HEK293 (cell line): ENCODE measurements around the gene DLGAP5.
A peak's percentile ranks its signal among the peaks of the same experiment; 100 is the strongest.

ENCODE experiments used
- CTCF ChIA-PET: fragments of 350-600 bp; formaldehyde crosslinking; extraction: SDS; loops from one replicate; lab custom pipeline; 2021; ENCODE audit warnings: antibody characterized with exemption; lab: Yijun Ruan, JAX
- POLR2A ChIA-PET: fragments of 300-600 bp; formaldehyde crosslinking; extraction: SDS; loops from one replicate; lab custom pipeline; 2020; ENCODE audit warnings: antibody characterized with exemption, inconsistent platforms; lab: Yijun Ruan, JAX
- H3K27ac ChIP-seq: fragments of 200-500 bp; sonication (Bioruptor generic); 2 replicates; pipeline ENCODE4 v1.5.1; 2014; ENCODE audit warnings: low read depth, low read length, control low read depth, inconsistent platforms; ENCODE audit errors: extremely low read depth
- H3K36me3 ChIP-seq, 2 experiments: fragments of 200-500 bp in 1 of 2; sonication (Bioruptor generic) in 1 of 2; 1 replicate in 1 of 2; 2 replicates in 1 of 2; pipeline ENCODE4 v1.5.1; 2014 to 2017; ENCODE audit warnings: inconsistent platforms in 2 of 2, low read length in 2 of 2; ENCODE audit not compliant: control insufficient read depth in 2 of 2, insufficient read depth in 1 of 2
- H3K4me1 ChIP-seq: fragments of 200-500 bp; sonication (Bioruptor generic); 2 replicates; pipeline ENCODE4 v1.5.1; 2014; ENCODE audit warnings: mild to moderate bottlenecking, low read length, inconsistent platforms; ENCODE audit not compliant: control insufficient read depth, insufficient read depth
- H3K4me3 ChIP-seq: 2 replicates; pipeline ENCODE4 v1.5.1; 2011; ENCODE audit warnings: low read depth, mild to moderate bottlenecking, control low read depth, low read length, moderate library complexity
- H3K9me3 ChIP-seq: fragments of 200-500 bp; sonication (Bioruptor generic); 2 replicates; pipeline ENCODE4 v1.5.1; 2014; ENCODE audit warnings: low read depth, low read length, inconsistent platforms; ENCODE audit not compliant: control insufficient read depth, insufficient read depth
- KLF7 ChIP-seq: fragments of 450-650 bp; formaldehyde crosslinking; IDR thresholded peaks from 2 replicates; pipeline ENCODE4 v1.5.1; 2016; ENCODE audit warnings: missing biosample characterization, missing genetic modification characterization, borderline replicate concordance
- ZBTB21 ChIP-seq: fragments of 450-650 bp; formaldehyde crosslinking; IDR thresholded peaks from 2 replicates; pipeline ENCODE4 v1.5.1; 2017; ENCODE audit warnings: missing biosample characterization, missing genetic modification characterization
- ZFP41 ChIP-seq: fragments of 450-650 bp; formaldehyde crosslinking; IDR thresholded peaks from 2 replicates; pipeline ENCODE4 v1.5.1; 2016; ENCODE audit warnings: missing biosample characterization, missing genetic modification characterization, borderline replicate concordance
- ZNF16 ChIP-seq: fragments of 450-650 bp; formaldehyde crosslinking; IDR thresholded peaks from 2 replicates; pipeline ENCODE4 v1.5.1; 2016; ENCODE audit warnings: low read depth, missing biosample characterization, missing genetic modification characterization
- ZNF221 ChIP-seq: fragments of 450-650 bp; formaldehyde crosslinking; IDR thresholded peaks from 2 replicates; pipeline ENCODE4 v1.5.1; 2017; ENCODE audit warnings: missing biosample characterization, missing genetic modification characterization, borderline replicate concordance
- ZNF26 ChIP-seq: fragments of 450-650 bp; formaldehyde crosslinking; IDR thresholded peaks from 2 replicates; pipeline ENCODE4 v1.5.1; 2016; ENCODE audit warnings: missing biosample characterization, missing genetic modification characterization
- ZNF354C ChIP-seq: fragments of 450-650 bp; formaldehyde crosslinking; IDR thresholded peaks from 2 replicates; pipeline ENCODE4 v1.5.1; 2016; ENCODE audit warnings: missing biosample characterization, missing genetic modification characterization, low read depth, borderline replicate concordance
- ZNF416 ChIP-seq: fragments of 450-650 bp; formaldehyde crosslinking; IDR thresholded peaks from 2 replicates; pipeline ENCODE4 v1.5.1; 2016; ENCODE audit warnings: missing biosample characterization, missing genetic modification characterization
- ZNF473 ChIP-seq: fragments of 450-650 bp; formaldehyde crosslinking; IDR thresholded peaks from 2 replicates; pipeline ENCODE4 v1.5.1; 2017; ENCODE audit warnings: missing biosample characterization, missing genetic modification characterization
- ZNF510 ChIP-seq: fragments of 450-650 bp; formaldehyde crosslinking; IDR thresholded peaks from 2 replicates; pipeline ENCODE4 v1.5.1; 2018; ENCODE audit warnings: mild to moderate bottlenecking, missing genetic modification characterization, missing biosample characterization; ENCODE audit not compliant: insufficient replicate concordance
- ZNF518A ChIP-seq: fragments of 450-650 bp; formaldehyde crosslinking; conservative IDR thresholded peaks from 2 replicates; pipeline ENCODE4 v1.5.1; 2016; ENCODE audit warnings: low read depth, missing biosample characterization, missing genetic modification characterization
- ZNF555 ChIP-seq: fragments of 450-650 bp; formaldehyde crosslinking; conservative IDR thresholded peaks from 2 replicates; pipeline ENCODE4 v1.5.1; 2017; ENCODE audit warnings: missing biosample characterization, mild to moderate bottlenecking, missing genetic modification characterization, inconsistent platforms
- ZNF560 ChIP-seq: fragments of 450-650 bp; formaldehyde crosslinking; IDR thresholded peaks from 2 replicates; pipeline ENCODE4 v1.5.1; 2017; ENCODE audit warnings: missing biosample characterization, missing genetic modification characterization, borderline replicate concordance
- ZNF600 ChIP-seq: fragments of 450-650 bp; formaldehyde crosslinking; IDR thresholded peaks from 2 replicates; pipeline ENCODE4 v1.5.1; 2016; ENCODE audit warnings: missing biosample characterization, missing genetic modification characterization
- ZNF623 ChIP-seq: fragments of 450-650 bp; formaldehyde crosslinking; IDR thresholded peaks from 2 replicates; pipeline ENCODE4 v1.5.1; 2016; ENCODE audit warnings: missing biosample characterization, missing genetic modification characterization
- ZNF654 ChIP-seq: fragments of 450-650 bp; formaldehyde crosslinking; IDR thresholded peaks from 2 replicates; pipeline ENCODE4 v1.5.1; 2016; ENCODE audit warnings: low read depth, missing biosample characterization, missing genetic modification characterization
- ZNF660 ChIP-seq: fragments of 450-650 bp; IDR thresholded peaks from 2 replicates; pipeline ENCODE4 v1.5.1; 2018; ENCODE audit warnings: missing biosample characterization, mild to moderate bottlenecking, missing genetic modification characterization
- ZNF692 ChIP-seq: fragments of 450-650 bp; formaldehyde crosslinking; IDR thresholded peaks from 2 replicates; pipeline ENCODE4 v1.5.1; 2016; ENCODE audit warnings: missing biosample characterization, missing genetic modification characterization
- TF ChIP-seq, protein P1 (sequence below): fragments of 450-650 bp; formaldehyde crosslinking; IDR thresholded peaks from 2 replicates; pipeline ENCODE4 v1.5.1; 2017; ENCODE audit warnings: missing biosample characterization, missing genetic modification characterization
- TF ChIP-seq, protein P2 (sequence below): fragments of 450-650 bp; formaldehyde crosslinking; IDR thresholded peaks from 2 replicates; pipeline ENCODE4 v1.5.1; 2017; ENCODE audit warnings: missing biosample characterization, missing genetic modification characterization
- TF ChIP-seq, protein P3 (sequence below): fragments of 450-650 bp; formaldehyde crosslinking; IDR thresholded peaks from 2 replicates; pipeline ENCODE4 v1.5.1; 2016; ENCODE audit warnings: missing biosample characterization, missing genetic modification characterization

Gene DLGAP5

DNA sequence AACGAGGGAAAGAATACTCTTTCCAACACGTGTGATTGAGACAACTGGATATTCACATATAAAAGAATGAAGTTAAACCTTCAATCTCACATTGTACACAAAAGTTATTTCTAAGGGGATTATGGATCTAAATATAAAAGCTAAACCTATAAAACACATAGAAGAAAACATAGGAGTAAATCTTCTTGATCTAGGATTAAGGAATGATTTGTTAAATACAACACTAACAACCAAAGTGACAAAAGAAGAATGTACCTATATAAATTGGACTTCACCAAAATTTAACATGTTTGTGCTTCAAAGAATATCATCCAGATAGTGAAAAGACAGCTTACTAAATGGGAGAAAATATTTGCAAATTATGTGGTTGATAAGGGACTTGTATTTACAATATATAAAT lies 36.9 kb upstream of the DLGAP5 start (continued):
- no peak for TF ChIP-seq ZNF221 (tag by site-specific recombination)

- CTCF ChIA-PET = interaction anchor here (1.0 to 1.4 kb wide), 3 partner anchors 10 to 132 kb away, joined by 4 to 6 read pairs (median 4); no protein-coding TSS in a partner anchor
- H3K36me3 ChIP-seq = no peaks in the 10 kb centered on the region
- no peak overlapping the region for H3K27ac ChIP-seq
- H3K4me3 ChIP-seq = no peak overlapping the region
- H3K9me3 ChIP-seq = no peaks in the 10 kb centered on the region
- no peaks in the 10 kb centered on the region for H3K4me1 ChIP-seq
- POLR2A ChIA-PET = no interaction called here
- TF ChIP-seq ZBTB21 (tag by site-specific recombination) (no peak), KLF7 (tag by site-specific recombination) (no peak), ZFP41 (tag by site-specific recombination) (no peak), ZNF600 (tag by site-specific recombination) (no peak), ZNF26 (tag by site-specific recombination) (no peak), ZNF16 (tag by site-specific recombination) (no peak), ZNF692 (no peak), ZNF518A (tag by site-specific recombination) (peak; percentile 65), ZNF510 (tag by site-specific recombination) (peak; percentile 29), ZNF473 (no peak), ZNF560 (tag by site-specific recombination) (0 out of 2 replicates have a peak, but pooled peaks have one; percentile 30), ZNF654 (tag by site-specific recombination) (peak; percentile 24; the same call in 1 of the 2 replicates), ZNF555 (tag by site-specific recombination) (peak; percentile 64), ZNF660 (no peak), ZNF416 (tag by site-specific recombination) (no peak), ZNF623 (peak; percentile 59), ZNF354C (tag by site-specific recombination) (0 out of 2 replicates have a peak, but pooled peaks have one; percentile 14)
- TF ChIP-seq, protein P1, sequence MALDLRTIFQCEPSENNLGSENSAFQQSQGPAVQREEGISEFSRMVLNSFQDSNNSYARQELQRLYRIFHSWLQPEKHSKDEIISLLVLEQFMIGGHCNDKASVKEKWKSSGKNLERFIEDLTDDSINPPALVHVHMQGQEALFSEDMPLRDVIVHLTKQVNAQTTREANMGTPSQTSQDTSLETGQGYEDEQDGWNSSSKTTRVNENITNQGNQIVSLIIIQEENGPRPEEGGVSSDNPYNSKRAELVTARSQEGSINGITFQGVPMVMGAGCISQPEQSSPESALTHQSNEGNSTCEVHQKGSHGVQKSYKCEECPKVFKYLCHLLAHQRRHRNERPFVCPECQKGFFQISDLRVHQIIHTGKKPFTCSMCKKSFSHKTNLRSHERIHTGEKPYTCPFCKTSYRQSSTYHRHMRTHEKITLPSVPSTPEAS (tag by site-specific recombination) = no peak
- TF ChIP-seq, protein P2, sequence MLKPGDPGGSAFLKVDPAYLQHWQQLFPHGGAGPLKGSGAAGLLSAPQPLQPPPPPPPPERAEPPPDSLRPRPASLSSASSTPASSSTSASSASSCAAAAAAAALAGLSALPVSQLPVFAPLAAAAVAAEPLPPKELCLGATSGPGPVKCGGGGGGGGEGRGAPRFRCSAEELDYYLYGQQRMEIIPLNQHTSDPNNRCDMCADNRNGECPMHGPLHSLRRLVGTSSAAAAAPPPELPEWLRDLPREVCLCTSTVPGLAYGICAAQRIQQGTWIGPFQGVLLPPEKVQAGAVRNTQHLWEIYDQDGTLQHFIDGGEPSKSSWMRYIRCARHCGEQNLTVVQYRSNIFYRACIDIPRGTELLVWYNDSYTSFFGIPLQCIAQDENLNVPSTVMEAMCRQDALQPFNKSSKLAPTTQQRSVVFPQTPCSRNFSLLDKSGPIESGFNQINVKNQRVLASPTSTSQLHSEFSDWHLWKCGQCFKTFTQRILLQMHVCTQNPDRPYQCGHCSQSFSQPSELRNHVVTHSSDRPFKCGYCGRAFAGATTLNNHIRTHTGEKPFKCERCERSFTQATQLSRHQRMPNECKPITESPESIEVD (tag by site-specific recombination) = no peak
- TF ChIP-seq, protein P3, sequence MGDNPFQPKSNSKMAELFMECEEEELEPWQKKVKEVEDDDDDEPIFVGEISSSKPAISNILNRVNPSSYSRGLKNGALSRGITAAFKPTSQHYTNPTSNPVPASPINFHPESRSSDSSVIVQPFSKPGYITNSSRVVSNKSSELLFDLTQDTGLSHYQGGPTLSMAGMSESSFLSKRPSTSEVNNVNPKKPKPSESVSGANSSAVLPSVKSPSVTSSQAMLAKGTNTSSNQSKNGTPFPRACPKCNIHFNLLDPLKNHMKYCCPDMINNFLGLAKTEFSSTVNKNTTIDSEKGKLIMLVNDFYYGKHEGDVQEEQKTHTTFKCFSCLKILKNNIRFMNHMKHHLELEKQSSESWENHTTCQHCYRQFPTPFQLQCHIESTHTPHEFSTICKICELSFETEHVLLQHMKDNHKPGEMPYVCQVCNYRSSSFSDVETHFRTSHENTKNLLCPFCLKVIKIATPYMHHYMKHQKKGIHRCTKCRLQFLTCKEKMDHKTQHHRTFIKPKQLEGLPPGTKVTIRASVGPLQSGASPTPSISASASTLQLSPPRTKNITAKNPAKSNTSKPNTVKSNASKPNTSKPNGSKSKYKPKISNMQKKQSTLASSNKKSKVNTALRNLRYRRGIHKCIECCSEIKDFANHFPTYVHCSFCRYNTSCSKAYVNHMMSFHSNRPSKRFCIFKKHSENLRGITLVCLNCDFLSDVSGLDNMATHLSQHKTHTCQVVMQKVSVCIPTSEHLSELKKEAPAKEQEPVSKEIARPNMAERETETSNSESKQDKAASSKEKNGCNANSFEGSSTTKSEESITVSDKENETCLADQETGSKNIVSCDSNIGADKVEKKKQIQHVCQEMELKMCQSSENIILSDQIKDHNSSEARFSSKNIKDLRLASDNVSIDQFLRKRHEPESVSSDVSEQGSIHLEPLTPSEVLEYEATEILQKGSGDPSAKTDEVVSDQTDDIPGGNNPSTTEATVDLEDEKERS (tag by site-specific recombination) = no peak
Measured at GRCh38 chr14:55223364-55223763, 32.0 kb upstream of the DLGAP5 start.
